Activated CD4-positive, alpha-beta T cell treated with anti-CD3 and anti-CD28 coated beads for 4 hours (primary cell): Measurements from ENCODE around the gene CCDC88C.

Experiments
- DNase-seq, 2 donors: peaks; one replicate each; pipeline ENCODE4 v3.0.0-alpha.2; 2020

Gene CCDC88C

GRCh38 chr14:91344096-91344495, 73.5 kb downstream of the CCDC88C start:
- no peak for DNase-seq

- no peak for DNase-seq
These were observed 74.6 kb downstream of the CCDC88C start for GRCh38 chr14:91343051-91343450.

- DNase-seq = no peak
These were observed 75.3 kb downstream of the CCDC88C start for GRCh38 chr14:91342206-91342760.

- DNase-seq = no peak
These were observed 75.9 kb downstream of the CCDC88C start for GRCh38 chr14:91341751-91342154.

GRCh38 chr14:91341334-91341733, 76.3 kb downstream of the CCDC88C start:
- DNase-seq = no peak

- no peak for DNase-seq
These were observed 77.8 kb downstream of the CCDC88C start for GRCh38 chr14:91339671-91340369.

GRCh38 chr14:91339076-91339475, 78.5 kb downstream of the CCDC88C start:
- no peak for DNase-seq

GRCh38 chr14:91338379-91338778, 79.2 kb downstream of the CCDC88C start:
- no peak for DNase-seq

GRCh38 chr14:91337699-91338335, 79.8 kb downstream of the CCDC88C start:
- DNase-seq = no peak

- DNase-seq = no peak
These were observed 81.5 kb downstream of the CCDC88C start for GRCh38 chr14:91336093-91336450.

- no peak for DNase-seq
These were observed 82.2 kb downstream of the CCDC88C start for GRCh38 chr14:91335191-91336092.

GRCh38 chr14:91333650-91334039, 84.0 kb downstream of the CCDC88C start:
- DNase-seq = no peak

GRCh38 chr14:91332986-91333649, 84.5 kb downstream of the CCDC88C start:
- DNase-seq = no peak

- DNase-seq = no peak
These were observed 85.2 kb downstream of the CCDC88C start for GRCh38 chr14:91332171-91332985.

- no peak for DNase-seq
These were observed 85.9 kb downstream of the CCDC88C start for GRCh38 chr14:91331721-91332120.

GRCh38 chr14:91330856-91331255, 86.8 kb downstream of the CCDC88C start:
- DNase-seq = no peak

- no peak for DNase-seq
These were observed 87.4 kb downstream of the CCDC88C start for GRCh38 chr14:91330096-91330696.

GRCh38 chr14:91329486-91330014, 88.1 kb downstream of the CCDC88C start:
- DNase-seq = no peak

GRCh38 chr14:91328313-91329050, 89.1 kb downstream of the CCDC88C start:
- no peak for DNase-seq

- no peak for DNase-seq
These were observed 89.8 kb downstream of the CCDC88C start for GRCh38 chr14:91327661-91328312.
